SU-DHL-6 (cell line): ENCODE results near the gene COG5.

Experiments used
- H2AFZ ChIP-seq: fragments of 200-600 bp; sonication (generic); 2 replicates; pipeline ENCODE4 v1.6.1; 2014; ENCODE audit warnings: low read depth, mild to moderate bottlenecking, moderate library complexity, mixed read lengths, antibody characterized with exemption, low read length; ENCODE audit not compliant: severe bottlenecking
- H3F3A ChIP-seq: fragments of 200-600 bp; shearing (Covaris generic); 2 replicates; pipeline ENCODE4 v1.6.0; 2016; ENCODE audit warnings: antibody characterized with exemption, mild to moderate bottlenecking; ENCODE audit not compliant: insufficient read depth
- H3K27ac ChIP-seq: fragments of 200-600 bp; sonication (generic); 2 replicates; pipeline ENCODE4 v1.5.1; 2016; ENCODE audit warnings: low read depth, mild to moderate bottlenecking, low read length, moderate library complexity, mixed read lengths
- H3K27me3 ChIP-seq: fragments of 200-600 bp; sonication (generic), shearing (Covaris generic); 2 replicates; pipeline ENCODE4 v1.6.0; 2014; ENCODE audit warnings: mild to moderate bottlenecking, low read length
- H3K36me3 ChIP-seq: fragments of 200-600 bp; sonication (generic); 2 replicates; pipeline ENCODE4 v1.6.1; 2014; ENCODE audit warnings: mild to moderate bottlenecking, low read length, mixed read lengths
- H3K4me2 ChIP-seq: fragments of 300-600, 200-600 bp; shearing (Covaris generic), sonication (generic); 2 replicates; pipeline ENCODE4 v1.6.0; 2014; ENCODE audit warnings: low read length, low read depth, mild to moderate bottlenecking; ENCODE audit not compliant: poor library complexity, severe bottlenecking
- H3K4me3 ChIP-seq: fragments of 200-600 bp; sonication (generic); 2 replicates; pipeline ENCODE4 v1.5.1; 2014; ENCODE audit warnings: antibody characterized with exemption, low read length, mild to moderate bottlenecking, mixed read lengths; ENCODE audit not compliant: insufficient read depth, poor library complexity, severe bottlenecking
- H3K79me2 ChIP-seq: fragments of 200-600 bp; sonication (generic); 2 replicates; pipeline ENCODE4 v1.6.1; 2014; ENCODE audit warnings: mild to moderate bottlenecking, low read length, moderate library complexity; ENCODE audit not compliant: insufficient read depth
- H3K9ac ChIP-seq: fragments of 200-600 bp; sonication (generic); 2 replicates; pipeline ENCODE4 v1.7.0; 2014; ENCODE audit warnings: mild to moderate bottlenecking, low read length
- H3K9me2 ChIP-seq: fragments of 200-600 bp; sonication (generic); replicated peaks from 2 replicates; pipeline ENCODE4 v1.6.1; 2014; ENCODE audit warnings: low read length; ENCODE audit not compliant: insufficient read depth
- H3K9me3 ChIP-seq: fragments of 200-600 bp; sonication (generic); 2 replicates; pipeline ENCODE4 v1.6.1; 2014; ENCODE audit warnings: low read length, mixed read lengths; ENCODE audit not compliant: insufficient read depth
- H4K20me1 ChIP-seq: fragments of 200-600 bp; sonication (generic); 2 replicates; pipeline ENCODE4 v1.6.1; 2014; ENCODE audit warnings: low read depth, mild to moderate bottlenecking, antibody characterized with exemption, low read length, moderate library complexity, mixed read lengths
- CTCF ChIP-seq: fragments of 200-600 bp; sonication (generic); IDR thresholded peaks from one replicate; pipeline ENCODE4 v1.5.1; 2017; ENCODE audit warnings: antibody characterized with exemption, mild to moderate bottlenecking, low read length, moderate library complexity; ENCODE audit not compliant: insufficient read depth, poor library complexity, severe bottlenecking
- EZH2phosphoT487 ChIP-seq: fragments of 200-600 bp; sonication (generic), shearing (Covaris generic); conservative IDR thresholded peaks from 2 replicates; pipeline ENCODE4 v1.6.1; 2018; ENCODE audit warnings: mild to moderate bottlenecking, antibody characterized with exemption, low read length, moderate library complexity, mixed read lengths

COG5 gene

GRCh38 chr7:107196834-107197610 is 366.7 kb downstream of the COG5 start:
- no peaks in the 10 kb centered on the region for H4K20me1 ChIP-seq
- no peaks in the 10 kb centered on the region for H3F3A ChIP-seq
- H3K27ac ChIP-seq = no peak overlapping the region
- H3K4me2 ChIP-seq = no peak overlapping the region
- H3K9ac ChIP-seq = no peak overlapping the region
- no peaks in the 10 kb centered on the region for H3K36me3 ChIP-seq
- no peak overlapping the region for H3K4me3 ChIP-seq
- no peaks in the 10 kb centered on the region for H3K9me3 ChIP-seq
- no peaks in the 10 kb centered on the region for H3K79me2 ChIP-seq
- no peak for TF ChIP-seq EZH2phosphoT487
- no peak for TF ChIP-seq CTCF
- no peaks in the 10 kb centered on the region for H3K27me3 ChIP-seq
- no peak overlapping the region for H2AFZ ChIP-seq
- no peaks in the 10 kb centered on the region for H3K9me2 ChIP-seq

GRCh38 chr7:107194052-107194451 is 369.7 kb downstream of the COG5 start:
- TF ChIP-seq CTCF = no peak
- TF ChIP-seq EZH2phosphoT487 = no peak
- Histone ChIP-seq H2AFZ (no peak overlapping the region), H3K36me3 (peaks cover 7% of the 10 kb centered on the region; the same call in 1 of the 2 replicates), H3K4me2 (no peak overlapping the region), H3F3A (no peaks in the 10 kb centered on the region), H3K27me3 (no peaks in the 10 kb centered on the region), H3K79me2 (no peaks in the 10 kb centered on the region), H3K9me2 (no peaks in the 10 kb centered on the region), H3K4me3 (no peak overlapping the region), H3K27ac (no peak overlapping the region), H3K9me3 (no peaks in the 10 kb centered on the region), H3K9ac (no peak overlapping the region), H4K20me1 (no peaks in the 10 kb centered on the region)

- TF ChIP-seq CTCF = no peak
- no peak for TF ChIP-seq EZH2phosphoT487
- Histone ChIP-seq H3F3A (no peaks in the 10 kb centered on the region), H3K27me3 (no peaks in the 10 kb centered on the region), H4K20me1 (no peaks in the 10 kb centered on the region), H2AFZ (no peak overlapping the region), H3K36me3 (peaks cover 9% of the 10 kb centered on the region; the same call in 1 of the 2 replicates), H3K4me3 (no peak overlapping the region), H3K9me3 (no peaks in the 10 kb centered on the region), H3K4me2 (no peak overlapping the region), H3K27ac (no peak overlapping the region), H3K9me2 (no peaks in the 10 kb centered on the region), H3K9ac (no peak overlapping the region), H3K79me2 (no peaks in the 10 kb centered on the region)
These were observed 373.6 kb downstream of the COG5 start for GRCh38 chr7:107190090-107190489.
